ENCODE data around the gene OTOL1.

DNA sequence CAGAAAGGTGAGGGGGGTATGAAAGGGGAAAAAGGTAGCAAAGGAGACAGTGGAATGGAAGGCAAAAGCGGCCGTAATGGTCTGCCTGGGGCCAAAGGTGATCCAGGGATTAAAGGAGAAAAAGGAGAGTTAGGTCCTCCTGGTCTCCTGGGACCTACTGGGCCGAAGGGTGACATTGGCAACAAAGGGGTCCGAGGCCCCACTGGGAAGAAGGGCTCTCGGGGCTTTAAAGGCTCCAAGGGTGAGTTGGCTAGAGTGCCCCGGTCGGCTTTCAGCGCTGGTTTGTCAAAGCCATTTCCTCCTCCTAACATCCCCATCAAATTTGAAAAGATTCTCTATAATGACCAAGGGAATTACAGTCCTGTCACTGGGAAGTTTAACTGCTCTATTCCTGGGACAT is 6.7 kb downstream of the OTOL1 start:
- TF ChIP-seq, protein P1, sequence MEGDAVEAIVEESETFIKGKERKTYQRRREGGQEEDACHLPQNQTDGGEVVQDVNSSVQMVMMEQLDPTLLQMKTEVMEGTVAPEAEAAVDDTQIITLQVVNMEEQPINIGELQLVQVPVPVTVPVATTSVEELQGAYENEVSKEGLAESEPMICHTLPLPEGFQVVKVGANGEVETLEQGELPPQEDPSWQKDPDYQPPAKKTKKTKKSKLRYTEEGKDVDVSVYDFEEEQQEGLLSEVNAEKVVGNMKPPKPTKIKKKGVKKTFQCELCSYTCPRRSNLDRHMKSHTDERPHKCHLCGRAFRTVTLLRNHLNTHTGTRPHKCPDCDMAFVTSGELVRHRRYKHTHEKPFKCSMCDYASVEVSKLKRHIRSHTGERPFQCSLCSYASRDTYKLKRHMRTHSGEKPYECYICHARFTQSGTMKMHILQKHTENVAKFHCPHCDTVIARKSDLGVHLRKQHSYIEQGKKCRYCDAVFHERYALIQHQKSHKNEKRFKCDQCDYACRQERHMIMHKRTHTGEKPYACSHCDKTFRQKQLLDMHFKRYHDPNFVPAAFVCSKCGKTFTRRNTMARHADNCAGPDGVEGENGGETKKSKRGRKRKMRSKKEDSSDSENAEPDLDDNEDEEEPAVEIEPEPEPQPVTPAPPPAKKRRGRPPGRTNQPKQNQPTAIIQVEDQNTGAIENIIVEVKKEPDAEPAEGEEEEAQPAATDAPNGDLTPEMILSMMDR (IDR thresholded peaks at IDR 0.05): no peak
- no peak for TF ChIP-seq POLR2A (IDR thresholded peaks at IDR 0.05; ENCODE audit: low read depth)
- no peak for TF ChIP-seq EP300 (IDR thresholded peaks at IDR 0.05)
- no peak for TF ChIP-seq POLR2AphosphoS5 (IDR thresholded peaks at IDR 0.05)

All from esophagus muscularis mucosa (tissue), 4 donors.